GM12872 (cell line): ENCODE measurements around the gene ACAD9.

Source experiments
- TF ChIP-seq, protein P1 (sequence below): IDR thresholded peaks from 3 replicates; pipeline ENCODE4 v1.5.1; 2011; ENCODE audit warnings: low read depth, mild to moderate bottlenecking, low read length, moderate library complexity; ENCODE audit not compliant: insufficient read depth

The ACAD9 gene

DNA sequence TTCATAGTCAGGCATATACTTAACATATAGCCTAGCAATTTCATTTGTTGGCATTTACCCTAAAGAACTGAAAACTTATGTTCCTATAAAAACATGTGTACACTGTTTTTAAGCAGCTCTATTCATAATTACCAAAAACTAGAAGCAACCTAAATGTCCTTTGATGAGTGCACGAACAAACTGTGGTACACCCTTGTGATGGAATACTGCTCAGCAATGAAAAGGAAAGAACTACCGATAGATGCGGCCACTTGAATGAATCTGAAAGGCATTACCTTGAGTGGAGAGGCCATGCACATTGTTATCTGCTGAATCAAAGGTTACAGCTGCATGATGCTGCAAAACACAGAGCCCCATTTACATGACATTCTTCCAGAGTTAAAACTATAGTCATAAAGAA is 69.7 kb downstream of the ACAD9 start:
- TF ChIP-seq, protein P1, sequence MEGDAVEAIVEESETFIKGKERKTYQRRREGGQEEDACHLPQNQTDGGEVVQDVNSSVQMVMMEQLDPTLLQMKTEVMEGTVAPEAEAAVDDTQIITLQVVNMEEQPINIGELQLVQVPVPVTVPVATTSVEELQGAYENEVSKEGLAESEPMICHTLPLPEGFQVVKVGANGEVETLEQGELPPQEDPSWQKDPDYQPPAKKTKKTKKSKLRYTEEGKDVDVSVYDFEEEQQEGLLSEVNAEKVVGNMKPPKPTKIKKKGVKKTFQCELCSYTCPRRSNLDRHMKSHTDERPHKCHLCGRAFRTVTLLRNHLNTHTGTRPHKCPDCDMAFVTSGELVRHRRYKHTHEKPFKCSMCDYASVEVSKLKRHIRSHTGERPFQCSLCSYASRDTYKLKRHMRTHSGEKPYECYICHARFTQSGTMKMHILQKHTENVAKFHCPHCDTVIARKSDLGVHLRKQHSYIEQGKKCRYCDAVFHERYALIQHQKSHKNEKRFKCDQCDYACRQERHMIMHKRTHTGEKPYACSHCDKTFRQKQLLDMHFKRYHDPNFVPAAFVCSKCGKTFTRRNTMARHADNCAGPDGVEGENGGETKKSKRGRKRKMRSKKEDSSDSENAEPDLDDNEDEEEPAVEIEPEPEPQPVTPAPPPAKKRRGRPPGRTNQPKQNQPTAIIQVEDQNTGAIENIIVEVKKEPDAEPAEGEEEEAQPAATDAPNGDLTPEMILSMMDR = no peak

DNA sequence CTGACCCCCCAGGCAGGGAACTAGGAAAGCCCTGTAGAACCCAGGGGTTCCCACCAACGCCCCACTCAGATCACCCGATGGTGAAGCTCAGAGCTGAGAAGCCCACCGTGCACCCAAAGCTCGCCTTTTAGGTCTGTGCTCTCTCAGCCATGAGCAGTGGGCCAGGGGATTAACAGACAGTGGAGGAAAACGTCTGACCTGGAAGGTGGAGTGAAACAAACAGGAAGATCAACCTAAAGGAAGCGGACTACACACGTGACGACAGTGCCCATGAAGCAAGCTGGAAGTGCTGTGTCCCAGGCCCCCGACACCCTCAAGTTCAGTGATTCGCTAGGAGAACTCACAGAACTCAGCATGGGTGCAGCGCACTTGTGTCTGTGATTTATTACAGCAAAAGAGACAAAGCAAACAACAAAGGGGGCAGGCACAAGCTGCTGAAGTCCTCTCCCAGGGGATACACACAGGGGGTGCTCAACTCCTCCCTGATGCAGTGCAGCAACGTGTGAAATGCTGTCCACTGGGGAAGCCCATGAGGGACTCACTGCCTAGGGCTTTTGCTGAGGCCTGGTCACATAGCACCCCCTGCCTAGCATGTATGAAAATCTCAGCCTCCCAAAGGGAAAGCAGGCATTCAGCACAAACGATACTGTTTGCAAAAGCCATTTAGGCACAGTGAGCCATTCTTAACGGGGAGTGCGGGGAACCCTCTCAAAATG is 71.0 kb downstream of the ACAD9 start:
- TF ChIP-seq, protein P1 = no peak

DNA sequence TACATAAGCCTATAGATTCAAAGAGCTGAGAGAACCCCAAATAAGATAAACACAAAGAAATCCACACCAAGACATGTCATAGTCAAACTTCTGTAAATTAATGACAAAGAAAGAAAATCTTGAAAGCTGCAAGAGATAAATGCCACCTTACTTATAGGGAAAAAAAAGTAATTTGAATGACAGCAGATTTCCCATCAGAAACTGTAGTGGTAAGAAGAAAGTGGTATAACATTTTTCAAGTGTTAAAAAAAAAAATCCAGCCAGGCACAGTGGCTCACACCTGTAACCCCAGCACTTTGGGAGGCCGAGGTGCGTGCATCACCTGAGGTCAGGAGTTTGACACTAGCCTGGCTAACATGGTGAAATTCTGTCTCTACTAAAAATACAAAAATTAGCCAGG is 77.0 kb downstream of the ACAD9 start:
- TF ChIP-seq, protein P1 = no peak
